Osteoblast (primary cell): ENCODE results near the gene TBC1D3C. TPM values are rescaled to one million over a fixed set of nuclear protein-coding genes. Genes with fewer than 3 reads are reported as not detected.
"Not testable (repeated sequence)": the region's sequence is repeated elsewhere in the genome, so short reads cannot be mapped to it uniquely, and the experiment has no call there.

Experiments
- DNase-seq: peaks from one replicate; pipeline ENCODE4 v3.0.0; 2011; ENCODE audit warnings: low spot score, mixed read lengths; ENCODE audit not compliant: insufficient read length; ENCODE audit errors: missing footprints
- H2AFZ ChIP-seq: 2 replicates; pipeline ENCODE4 v1.6.0; 2011; ENCODE audit warnings: mild to moderate bottlenecking, low read length
- H3K27ac ChIP-seq: 2 replicates; pipeline ENCODE4 v1.5.1; 2011; ENCODE audit warnings: mild to moderate bottlenecking, low read depth, low read length, moderate library complexity
- H3K27me3 ChIP-seq: 2 replicates; pipeline ENCODE4 v1.6.0; 2012; ENCODE audit warnings: mild to moderate bottlenecking, control low read depth, inconsistent platforms, low read length, moderate library complexity; ENCODE audit not compliant: insufficient read depth
- H3K36me3 ChIP-seq: 2 replicates; pipeline ENCODE4 v1.5.1; 2011; ENCODE audit warnings: mild to moderate bottlenecking, low read length, control low read depth, moderate library complexity; ENCODE audit not compliant: insufficient read depth
- H3K4me1 ChIP-seq: 2 replicates; pipeline ENCODE4 v1.5.1; 2011; ENCODE audit warnings: mild to moderate bottlenecking, low read length, control low read depth, moderate library complexity; ENCODE audit not compliant: insufficient read depth
- H3K4me2 ChIP-seq: 2 replicates; pipeline ENCODE4 v1.6.0; 2011; ENCODE audit warnings: mild to moderate bottlenecking, low read length; ENCODE audit not compliant: insufficient read depth
- H3K4me3 ChIP-seq: fragments of 200-600 bp; sonication (generic); 3 replicates; pipeline ENCODE4 v1.5.1; 2012; ENCODE audit warnings: mild to moderate bottlenecking, low read length, inconsistent platforms; ENCODE audit not compliant: insufficient read depth
- H3K79me2 ChIP-seq: 2 replicates; pipeline ENCODE4 v1.6.0; 2012; ENCODE audit warnings: mild to moderate bottlenecking, low read length, control low read depth, inconsistent platforms; ENCODE audit not compliant: insufficient read depth
- H3K9me3 ChIP-seq: 2 replicates; pipeline ENCODE4 v1.5.1; 2011; ENCODE audit warnings: low read depth, low read length, control low read depth
- H4K20me1 ChIP-seq: 2 replicates; pipeline ENCODE4 v1.6.0; 2012; ENCODE audit warnings: mild to moderate bottlenecking, low read length, control low read depth; ENCODE audit not compliant: insufficient read depth
- small RNA-seq: library from RNA; depleted of rRNA; stranded (forward); fragments of <200 nt; gene quantifications from one replicate; pipeline ENCODE3, GENCODE V24; 2012
- total RNA-seq: library from RNA; depleted of rRNA; stranded (reverse); fragments of >200 nt; gene quantifications from 2 replicates; pipeline ENCODE4 v1.2.3, GENCODE V29; 2012

Gene TBC1D3C
- total RNA-seq, result not detected in 2 replicates

DNA sequence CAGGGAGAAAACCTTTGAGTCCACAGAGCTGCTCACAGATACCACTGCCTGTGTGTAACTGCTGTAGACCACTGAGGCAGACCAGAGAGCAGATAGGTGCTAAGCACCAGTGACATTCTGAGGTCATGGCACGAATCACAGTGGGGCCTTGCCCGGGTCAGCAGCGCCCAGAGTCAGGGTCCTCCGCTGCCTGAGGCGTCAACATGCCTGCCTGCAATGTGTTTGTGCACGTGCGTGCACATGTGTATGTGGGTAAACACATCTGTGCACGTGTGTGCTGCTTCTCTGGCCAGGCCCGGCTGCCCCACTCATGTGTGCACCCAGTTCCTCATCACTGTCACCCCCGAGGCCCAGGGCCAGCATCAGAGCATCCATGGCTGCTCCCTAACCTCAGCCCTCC, at the start of gene TBC1D3C:
TBC1D3C (minus strand) TSS at position 101 of the 400 bp plus-strand sequence. CDS start 1,568 bp downstream, outside the sequence.
- DNase-seq, H3K79me2 ChIP-seq, H2AFZ ChIP-seq, H3K27ac ChIP-seq, H3K36me3 ChIP-seq, H3K4me3 ChIP-seq, H3K9me3 ChIP-seq, H3K4me1 ChIP-seq, H4K20me1 ChIP-seq, H3K27me3 ChIP-seq, H3K4me2 ChIP-seq: not testable (repeated sequence)

DNA sequence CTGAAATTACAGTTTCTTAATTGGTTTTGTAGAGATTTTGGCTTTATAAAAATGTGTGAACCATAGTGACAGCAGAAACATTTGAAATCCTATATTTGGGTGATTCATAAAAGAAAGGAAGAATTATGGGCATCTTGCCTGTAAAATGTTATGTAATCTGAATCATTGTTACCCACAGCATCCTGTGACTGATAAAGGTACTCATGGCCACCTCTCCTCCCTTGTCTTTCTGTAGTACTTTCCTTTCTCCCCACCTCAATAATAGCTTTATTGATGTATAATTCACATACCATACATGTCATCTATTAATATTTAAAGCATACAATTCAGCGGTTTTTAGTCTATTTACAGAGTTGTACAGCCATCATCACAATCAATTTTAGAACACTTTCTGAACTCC, 30.8 kb upstream of the TBC1D3C start:
- H3K9me3 ChIP-seq, H3K36me3 ChIP-seq, H3K27ac ChIP-seq, H3K79me2 ChIP-seq, H4K20me1 ChIP-seq, H3K27me3 ChIP-seq, H3K4me2 ChIP-seq, H3K4me3 ChIP-seq, H3K4me1 ChIP-seq, H2AFZ ChIP-seq, DNase-seq: not testable (repeated sequence)

DNA sequence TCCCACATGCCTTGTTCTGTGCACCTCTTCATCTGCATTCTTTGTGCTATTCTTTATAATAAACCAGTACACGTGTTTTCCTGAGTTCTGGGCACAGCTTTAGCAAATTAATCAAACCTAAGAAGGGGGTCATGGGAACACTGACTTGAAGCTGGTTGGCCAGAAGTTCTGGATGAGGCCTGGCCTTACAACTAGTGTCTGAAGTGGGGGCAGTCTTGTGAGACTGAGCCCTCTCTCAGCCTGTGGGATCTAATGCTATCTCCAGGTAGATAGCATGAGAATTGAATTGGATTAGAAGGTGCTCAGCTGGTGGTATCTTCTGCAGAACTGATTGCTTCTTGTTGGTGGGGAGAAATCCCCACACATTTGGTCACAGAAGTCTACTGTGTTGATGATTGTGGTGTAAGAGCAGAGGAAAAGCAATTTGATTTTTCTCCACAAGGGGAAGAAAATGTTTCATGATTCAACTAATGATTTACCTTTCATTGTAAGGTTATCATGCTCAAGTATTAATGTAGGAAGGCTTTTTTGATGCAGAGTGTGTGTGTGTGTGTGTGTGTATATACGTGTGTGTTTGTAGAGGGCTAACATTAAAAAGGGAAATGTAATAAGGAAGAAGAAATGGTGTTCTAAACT, 25.7 kb upstream of the TBC1D3C start:
- H3K27ac ChIP-seq, DNase-seq, H3K4me3 ChIP-seq, H3K4me2 ChIP-seq, H3K79me2 ChIP-seq, H3K36me3 ChIP-seq, H2AFZ ChIP-seq, H4K20me1 ChIP-seq, H3K4me1 ChIP-seq, H3K9me3 ChIP-seq, H3K27me3 ChIP-seq: not testable (repeated sequence)

DNA sequence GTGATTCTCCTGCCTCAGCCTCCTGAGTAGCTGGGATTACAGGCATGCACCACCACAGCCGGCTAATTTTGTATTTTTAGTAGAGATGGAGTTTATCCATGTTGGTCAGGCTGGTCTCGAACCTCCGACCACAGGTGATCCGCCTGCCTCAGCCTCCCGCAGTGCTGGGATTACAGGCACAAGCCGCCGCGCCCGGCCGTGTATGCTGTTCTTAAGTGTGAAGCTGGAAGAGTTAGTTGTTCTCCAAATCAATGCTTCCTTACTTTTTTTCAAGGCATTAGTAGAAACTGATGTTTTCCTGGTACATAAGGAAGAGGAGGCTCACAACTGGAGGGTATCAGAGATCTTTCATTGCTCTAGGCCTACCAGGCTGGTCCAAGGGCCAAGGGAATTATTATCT, 19.7 kb upstream of the TBC1D3C start:
- H3K27me3 ChIP-seq, H3K9me3 ChIP-seq, H4K20me1 ChIP-seq, H2AFZ ChIP-seq, H3K4me3 ChIP-seq, DNase-seq, H3K27ac ChIP-seq, H3K4me1 ChIP-seq, H3K36me3 ChIP-seq, H3K79me2 ChIP-seq, H3K4me2 ChIP-seq: not testable (repeated sequence)

DNA sequence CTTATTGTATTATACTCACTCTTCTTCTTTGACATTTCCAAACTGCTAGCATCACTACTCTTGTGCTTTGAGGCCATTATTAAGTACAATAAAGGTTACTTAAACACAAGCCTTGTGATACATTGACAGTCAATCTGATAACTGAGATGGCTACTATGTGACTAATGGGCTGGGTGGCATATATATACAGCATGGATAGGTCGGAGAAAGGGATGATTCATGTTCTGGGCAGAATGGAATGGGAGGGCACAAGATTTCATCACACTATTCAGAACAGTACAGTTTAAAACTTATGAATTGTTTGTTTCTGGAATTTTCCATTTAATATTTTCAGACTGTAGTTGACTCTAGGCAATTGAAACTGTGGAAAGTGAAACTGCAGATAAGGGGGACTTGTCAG, 18.9 kb upstream of the TBC1D3C start:
- not testable (repeated sequence) for H3K27me3 ChIP-seq, H3K36me3 ChIP-seq, H3K9me3 ChIP-seq, H3K4me2 ChIP-seq, H3K4me1 ChIP-seq, H2AFZ ChIP-seq, H4K20me1 ChIP-seq, H3K79me2 ChIP-seq, H3K27ac ChIP-seq, H3K4me3 ChIP-seq, DNase-seq

Small RNA genes lying within 50 kb of the gene (small RNA-seq; reads per million reads assigned to genes)
- not detected for gene RF00019

Other genes starting within 250 kb of the TBC1D3C start
- not detected in 2 replicates for gene TBC1D3K, start 144.2 kb downstream of the TBC1D3C start, total RNA-seq
- gene TBC1D3L, start 79.6 kb downstream of the TBC1D3C start, total RNA-seq, result 4.0 TPM in 1 of 2 replicates, not detected in the other
- gene TBC1D3D, start 64.7 kb downstream of the TBC1D3C start, total RNA-seq, result not detected in 2 replicates
- gene TBC1D3E, start 59.3 kb upstream of the TBC1D3C start, total RNA-seq, result not detected in 2 replicates
- not detected in 2 replicates for gene TBC1D3, start 123.9 kb upstream of the TBC1D3C start, total RNA-seq
- gene MRPL45, start 228.5 kb upstream of the TBC1D3C start, total RNA-seq, result 40.4 and 40.9 TPM in 2 replicates